ENCODE measurements around the gene SPDEF. TPM values are rescaled to one million over a fixed set of nuclear protein-coding genes. Genes with fewer than 3 reads are reported as not detected.

Gene SPDEF
- total and polyA plus RNA-seq, 2 of the 13 experiments (the other 11 are each of a cell fraction or from before 2014, with no cell fraction given): not detected

- TF ChIP-seq STAT6 (CRISPR knock-in tag; IDR thresholded peaks at IDR 0.05; ENCODE audit: borderline replicate concordance): no peak
- no peak for TF ChIP-seq ZFP36L1 (CRISPR knock-in tag; IDR thresholded peaks at IDR 0.05)
- no peak for TF ChIP-seq TFDP2 (CRISPR knock-in tag; IDR thresholded peaks at IDR 0.05)
- TF ChIP-seq TGIF2 (CRISPR knock-in tag; IDR thresholded peaks at IDR 0.05): no peak
- TF ChIP-seq ZNF569 (CRISPR knock-in tag; IDR thresholded peaks at IDR 0.05; ENCODE audit: borderline replicate concordance): no peak
Measured at GRCh38 chr6:34585108-34585507, 29.0 kb upstream of the SPDEF start (continued).

- no peaks in the 10 kb centered on the region for H3K79me2 ChIP-seq (ENCODE audit: insufficient read depth, low read length)
- ATAC-seq: no peak
- no peak overlapping the region for H3K4me2 ChIP-seq (ENCODE audit: low read depth, low read length)
- no peaks in the 10 kb centered on the region for H3K27me3 ChIP-seq (ENCODE audit: control insufficient read depth in 1 of 2, insufficient read depth in 2 of 2, low read length in 2 of 2)
- no peak overlapping the region for H3K9ac ChIP-seq (ENCODE audit: insufficient read depth, low read depth, low read length)
- no peak overlapping the region for H3K4me3 ChIP-seq (replicated peaks in 1 of 3; ENCODE audit: insufficient read depth in 1 of 3, low read depth in 2 of 3, low read length in 3 of 3)
- no peak for FAIRE-seq
- intact Hi-C loops (cut with micrococcal nuclease; ENCODE audit: unreplicated experiment) (no loop called here), in situ Hi-C loops (cut with HindIII; ENCODE audit: extremely low pct_ligation_motif_present, low pct_unique_long_range_greater_than_20kb) (no loop called here)
- POLR2A ChIA-PET: no interaction called here
- H4K20me1 ChIP-seq (ENCODE audit: insufficient read depth, low read length): no peaks in the 10 kb centered on the region; the same call in 1 of the 2 replicates
- no peaks in the 10 kb centered on the region for H3K4me1 ChIP-seq (ENCODE audit: insufficient read depth, low read length)
- CTCF ChIA-PET (ENCODE audit: low intra/inter-chr PET ratio, low total read pairs): no interaction called here
- H3K9me3 ChIP-seq (ENCODE audit: low read length): no peaks in the 10 kb centered on the region
- no peak overlapping the region for H2AFZ ChIP-seq (ENCODE audit: low read length)
- BruUV-seq (replicated peaks): no TSS peak
- TF ChIP-seq ZNF839 (CRISPR knock-in tag; IDR thresholded peaks at IDR 0.05; ENCODE audit: borderline replicate concordance) (no peak), TEAD3 (CRISPR knock-in tag; optimal IDR thresholded peaks at IDR 0.05; ENCODE audit: borderline replicate concordance) (no peak), ZNF639 (CRISPR knock-in tag; conservative IDR thresholded peaks at IDR 0.05) (no peak), ZNF205 (CRISPR knock-in tag; IDR thresholded peaks at IDR 0.05) (no peak), FOSL1 (CRISPR knock-in tag; IDR thresholded peaks at IDR 0.05; ENCODE audit: borderline replicate concordance) (no peak), ZFAT (CRISPR knock-in tag; conservative IDR thresholded peaks at IDR 0.05) (no peak), NRL (CRISPR knock-in tag; IDR thresholded peaks at IDR 0.05; ENCODE audit: borderline replicate concordance) (no peak)
- 96% methylated on average over 9 of the region's 9 CpGs for WGBS (ENCODE audit: low lambda C conversion rate)
- no peak overlapping the region for H3K27ac ChIP-seq (ENCODE audit: extremely low read length, insufficient read depth, low read length)
- H3K36me3 ChIP-seq (replicated peaks in 1 of 2; ENCODE audit: control insufficient read depth in 1 of 2, insufficient read depth in 2 of 2, low read length in 2 of 2): peaks cover 23 to 39% of the 10 kb centered on the region in 2 experiments
- no peak for DNase-seq (ENCODE audit: low spot score)
Measured at GRCh38 chr6:34584694-34585093, 28.6 kb upstream of the SPDEF start.

All from HepG2 (cell line).